Activated CD4-positive, alpha-beta T cell treated with anti-CD3 and anti-CD28 coated beads, Interleukin-2, amount 50 U/mL, for 24 hours (primary cell): Measurements from ENCODE around the gene MCF2L.
"Not testable (repeated sequence)": the region's sequence is repeated elsewhere in the genome, so short reads cannot be mapped to it uniquely, and the experiment has no call there.

ENCODE experiments used
- DNase-seq, 2 donors: peaks; one replicate each; pipeline ENCODE4 v3.0.0-alpha.2; 2020; ENCODE audit warnings: low read depth in 1 of 2, low spot score in 1 of 2

Gene MCF2L

DNA sequence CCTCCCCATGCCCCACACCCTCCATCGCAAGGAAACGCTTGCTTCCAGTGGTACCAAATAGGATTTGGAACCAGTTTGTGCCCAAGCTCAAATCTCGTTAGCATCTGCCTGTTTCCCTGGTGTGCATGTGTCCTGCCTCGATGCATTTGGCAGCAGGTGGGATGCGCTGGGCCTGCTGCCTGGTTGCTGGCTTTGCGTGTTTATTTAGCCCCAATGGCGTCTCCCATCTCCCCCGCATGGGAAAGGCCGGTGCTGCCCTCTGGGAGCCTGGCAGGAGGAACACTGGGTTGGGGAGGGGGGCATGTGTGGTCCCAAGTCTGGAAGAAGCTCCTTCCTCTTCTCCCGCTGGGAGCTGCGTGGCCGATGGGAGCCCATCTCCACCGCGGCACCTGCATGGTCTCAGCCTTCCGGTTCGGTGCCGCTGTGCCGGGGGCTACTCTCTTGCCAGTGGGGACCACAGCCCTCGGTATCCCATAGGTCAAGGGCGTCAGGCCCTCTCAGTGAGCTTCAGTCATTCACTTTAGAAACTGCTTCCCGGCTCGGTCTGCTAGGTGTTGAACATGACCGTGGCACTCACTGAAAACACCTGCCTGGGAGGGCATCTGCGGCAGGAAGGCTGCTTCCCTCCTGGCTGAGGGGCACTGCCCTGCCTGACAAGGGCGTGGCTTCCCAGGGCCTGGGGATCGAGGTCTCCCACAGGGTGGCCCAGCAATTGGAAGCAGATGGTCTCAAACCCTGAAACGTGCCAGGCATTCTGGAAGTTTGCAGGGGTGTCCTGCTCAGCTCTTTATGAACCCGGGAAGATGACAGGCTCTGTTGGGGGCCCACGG, 124.8 kb downstream of the MCF2L start:
- DNase-seq, result no peak

DNA sequence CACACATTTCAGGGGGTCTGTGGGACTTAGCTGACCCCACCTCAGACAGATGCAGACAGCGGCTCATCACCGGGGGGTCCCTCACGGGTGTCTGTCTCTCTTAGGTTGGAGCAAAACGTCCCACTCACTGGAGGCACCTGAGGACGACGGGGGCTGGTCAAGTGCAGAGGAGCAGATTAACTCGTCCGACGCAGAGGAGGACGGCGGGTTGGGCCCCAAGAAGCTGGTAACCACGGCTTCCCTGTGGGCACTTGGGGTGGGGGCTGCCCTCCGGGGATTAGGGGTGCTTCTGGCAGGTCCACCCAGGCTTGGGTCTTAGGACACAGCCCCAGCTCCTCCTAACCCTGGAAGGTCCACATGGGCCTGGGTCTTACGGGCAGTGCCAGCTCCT, 125.4 kb downstream of the MCF2L start:
- DNase-seq, result no peak

DNA sequence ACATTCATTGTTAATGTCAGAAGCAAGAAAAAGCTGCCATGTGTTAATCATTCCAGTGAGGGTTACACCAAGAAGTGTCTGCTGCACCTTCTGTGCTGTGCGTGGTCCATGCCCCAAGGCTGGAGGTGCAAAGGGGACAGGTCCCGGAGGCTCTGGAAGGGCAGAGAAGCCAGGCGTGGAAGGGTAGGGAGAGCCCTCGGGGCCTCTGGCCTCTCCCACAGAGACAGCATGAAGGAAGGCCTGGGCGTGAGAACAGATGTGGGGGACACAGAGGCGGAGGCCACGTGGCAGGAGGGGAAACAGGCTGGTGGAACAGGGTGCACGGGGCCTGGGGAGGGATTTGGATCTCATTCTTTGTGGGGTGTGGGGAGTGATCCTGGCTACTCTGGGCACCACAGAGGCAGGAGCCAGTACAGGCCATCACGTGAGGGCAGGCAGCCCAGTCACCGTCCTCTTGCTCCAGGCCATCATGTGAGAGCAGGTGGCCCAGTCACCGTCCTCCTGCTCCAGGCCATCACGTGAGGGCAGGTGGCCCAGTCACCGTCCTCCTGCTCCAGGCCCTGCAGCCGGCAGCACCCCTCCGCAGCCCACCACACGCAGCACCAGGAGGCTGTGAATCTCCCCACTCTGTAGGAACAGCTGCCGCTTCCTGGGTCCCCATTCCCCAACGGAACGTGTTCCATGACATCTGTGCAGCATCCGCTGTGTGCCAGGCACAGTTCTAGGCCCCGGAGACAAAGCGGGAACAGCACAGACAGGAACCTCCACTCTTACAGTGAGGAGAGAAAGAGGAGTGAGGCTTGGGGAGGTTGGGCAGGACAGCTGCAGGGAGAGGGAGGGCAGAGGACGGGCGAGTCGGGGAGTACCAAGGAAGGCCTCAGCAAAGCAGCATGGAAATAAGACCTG, 126.4 kb downstream of the MCF2L start:
- DNase-seq, result no peak

DNA sequence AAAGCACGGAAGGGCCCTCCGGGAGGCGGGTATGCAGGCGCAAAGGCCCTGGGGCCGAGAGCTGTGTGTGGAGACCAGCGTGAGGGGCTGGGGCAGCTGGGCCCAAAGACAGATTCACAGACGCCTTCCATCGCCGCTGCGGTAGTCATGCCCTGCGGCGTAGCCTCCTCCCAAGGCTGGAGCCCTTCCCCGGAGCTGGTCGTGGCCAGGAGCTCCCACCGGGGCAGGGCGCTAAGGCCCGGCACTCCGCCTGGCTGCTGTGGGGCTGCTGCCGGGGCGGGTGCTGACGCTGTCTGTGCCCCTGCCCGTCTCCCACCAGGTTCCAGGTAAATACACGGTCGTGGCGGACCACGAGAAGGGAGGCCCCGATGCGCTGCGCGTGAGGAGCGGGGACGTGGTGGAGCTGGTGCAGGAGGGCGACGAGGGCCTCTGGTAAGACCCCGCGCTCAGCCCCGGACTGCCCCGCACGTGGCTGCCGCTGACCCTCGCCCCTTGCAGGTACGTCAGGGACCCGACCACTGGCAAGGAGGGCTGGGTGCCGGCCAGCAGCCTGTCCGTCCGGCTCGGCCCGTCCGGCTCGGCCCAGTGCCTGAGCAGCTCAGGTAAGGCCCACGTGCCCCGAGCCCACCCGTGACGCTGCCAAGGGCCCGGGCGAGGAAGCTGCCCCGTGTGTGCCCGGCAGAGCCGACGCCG, 127.2 kb downstream of the MCF2L start:
- DNase-seq, result no peak

DNA sequence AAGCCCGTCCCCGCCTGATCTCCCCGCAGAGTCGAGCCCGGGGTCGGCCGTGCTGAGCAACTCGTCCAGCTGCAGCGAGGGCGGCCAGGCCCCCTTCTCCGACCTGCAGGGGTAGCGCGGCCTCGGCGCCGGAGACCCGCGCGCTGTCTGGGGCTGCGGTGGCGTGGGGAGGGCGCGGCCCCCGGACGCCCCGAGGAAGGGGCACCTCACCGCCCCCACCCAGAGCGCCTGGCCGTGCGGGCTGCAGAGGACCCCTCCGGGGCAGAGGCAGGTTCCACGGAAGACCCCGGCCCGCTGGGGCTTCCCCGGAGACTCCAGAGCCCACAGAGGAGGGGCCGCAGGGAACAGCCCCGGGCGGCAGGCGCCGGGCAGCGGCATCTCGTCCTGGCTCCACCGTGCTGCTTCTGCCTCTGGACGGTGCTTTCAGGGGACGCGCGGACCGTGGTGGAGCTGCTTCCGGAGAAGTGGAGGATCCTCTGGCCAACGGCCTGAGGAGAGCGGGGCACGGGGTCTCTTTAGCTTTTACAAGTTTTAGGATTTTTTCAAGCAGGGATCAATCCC, 127.8 kb downstream of the MCF2L start:
- DNase-seq, result no peak

DNA sequence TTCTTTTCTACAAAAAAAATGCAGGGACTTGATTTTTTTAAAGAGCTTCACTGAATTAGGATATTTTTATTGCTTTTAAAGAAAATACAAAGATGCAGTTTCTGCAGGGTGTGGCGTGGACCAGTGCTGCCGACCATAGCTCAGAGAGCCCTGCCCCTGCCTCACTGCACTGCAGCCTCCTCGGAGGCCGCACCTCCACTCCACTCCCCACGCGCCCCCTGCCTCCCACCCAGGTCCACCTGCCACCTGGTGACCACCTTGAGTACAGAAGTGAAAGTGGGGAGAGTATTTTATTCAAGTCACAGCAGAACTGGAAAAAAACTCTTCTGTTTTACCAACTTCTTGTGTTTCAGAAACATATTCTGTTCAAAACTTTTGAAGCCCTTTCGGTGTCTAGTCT, 128.6 kb downstream of the MCF2L start:
- DNase-seq, result no peak

DNA sequence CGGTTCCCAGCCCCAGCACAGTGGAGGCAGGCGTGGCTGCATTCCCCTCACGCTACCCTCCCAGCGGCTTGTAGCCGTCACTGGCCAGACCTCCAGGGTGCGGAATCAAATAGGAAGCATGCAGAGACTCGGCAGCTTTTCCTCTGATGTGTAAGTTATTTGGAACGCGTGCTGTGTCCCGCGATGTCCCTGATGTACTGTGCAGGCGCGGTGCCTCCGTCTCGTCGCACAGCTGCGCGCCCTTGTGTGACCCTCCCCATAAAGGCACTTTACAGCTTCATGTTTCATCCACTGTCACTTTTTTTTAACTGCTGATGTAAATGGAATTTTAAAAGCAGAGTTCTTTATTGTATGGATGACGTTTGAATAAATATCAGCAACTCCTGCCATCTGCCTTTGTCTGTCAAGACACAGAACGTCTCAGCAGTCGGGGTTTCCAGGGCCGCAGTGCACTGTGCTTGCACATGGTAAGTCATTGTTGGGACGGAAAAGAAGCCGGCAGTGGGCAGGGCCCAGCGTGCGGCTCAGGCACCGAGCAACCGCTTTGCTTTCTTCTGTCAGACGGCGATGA, 129.2 kb downstream of the MCF2L start:
- DNase-seq, result no peak

DNA sequence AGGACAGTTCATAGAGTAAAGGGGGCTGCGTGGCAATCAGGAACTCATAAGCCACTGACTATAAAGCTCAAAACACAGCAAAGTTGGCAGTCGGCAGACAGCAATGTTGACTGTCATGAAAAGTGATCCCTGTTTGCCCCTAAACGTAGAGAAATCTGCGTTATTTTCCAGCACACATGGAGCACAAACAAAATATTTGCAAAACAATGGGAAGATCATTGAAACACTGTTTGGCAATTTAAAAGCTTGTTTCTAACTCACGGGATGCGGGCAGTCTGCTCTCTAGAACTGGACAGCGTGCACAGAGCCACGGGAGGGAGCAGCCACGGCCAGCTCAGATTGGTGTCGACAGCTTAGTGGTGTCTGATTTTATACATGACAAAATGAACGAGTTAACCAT, 130.1 kb downstream of the MCF2L start:
- no peak for DNase-seq

DNA sequence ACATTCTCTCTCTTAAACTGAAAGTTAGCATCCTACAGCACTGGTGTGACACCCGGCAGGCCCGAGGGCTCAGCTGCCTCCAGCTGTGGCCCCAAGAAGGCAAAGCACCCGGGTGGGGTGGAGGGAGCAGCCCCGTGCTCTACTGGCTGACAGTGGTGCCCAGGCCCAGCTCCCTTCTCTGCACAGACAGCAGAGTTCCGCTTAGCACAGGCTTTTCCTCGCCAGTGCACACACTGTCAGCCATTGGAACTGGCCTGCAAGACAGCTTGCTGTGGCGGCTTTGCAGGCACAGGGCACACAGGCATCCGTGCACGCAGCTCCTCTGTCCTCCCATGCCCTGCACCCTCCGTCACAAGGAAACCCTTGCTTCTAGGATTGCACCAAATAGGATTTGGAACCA, 133.3 kb downstream of the MCF2L start:
- DNase-seq, result not testable (repeated sequence)

DNA sequence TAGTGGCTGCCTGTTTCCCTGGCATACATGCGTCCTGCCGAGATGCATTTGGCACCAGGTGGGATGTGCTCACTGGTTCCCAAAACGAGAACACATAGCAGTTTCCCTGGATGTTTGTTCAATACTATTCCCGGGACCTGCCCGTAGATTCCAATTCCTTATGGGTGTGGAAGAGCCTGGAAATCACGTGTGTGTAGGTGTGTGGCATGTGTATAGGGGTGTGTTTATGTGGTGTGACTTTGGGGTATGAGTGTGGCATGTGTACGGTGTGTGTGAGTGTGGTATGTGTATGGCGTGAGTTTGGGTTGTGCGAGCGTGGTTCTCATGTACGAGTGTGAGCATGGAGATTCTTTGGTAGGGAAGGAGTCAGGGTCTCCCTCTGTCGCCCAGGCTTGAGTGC, 133.7 kb downstream of the MCF2L start:
- no peak for DNase-seq

DNA sequence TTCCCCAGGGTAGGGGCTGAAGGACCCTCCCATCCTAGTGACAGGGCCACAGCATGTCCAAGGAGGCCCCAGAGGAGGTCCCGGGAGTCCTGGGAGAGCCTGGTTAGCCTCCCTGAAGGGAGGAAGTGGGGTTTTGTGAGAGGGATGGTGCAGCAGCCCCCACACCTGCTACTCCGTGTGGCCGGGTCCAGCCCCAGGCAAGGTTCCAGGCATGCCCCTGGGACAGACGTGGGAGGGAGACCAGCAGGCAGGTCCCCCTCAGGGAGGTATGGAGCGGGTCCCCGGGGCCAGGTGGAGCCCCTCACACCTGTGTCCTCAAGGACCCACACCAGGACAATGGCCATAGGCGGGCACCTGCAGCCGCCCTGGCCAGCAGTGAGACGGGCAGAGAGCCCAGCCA, 134.6 kb downstream of the MCF2L start:
- no peak for DNase-seq

DNA sequence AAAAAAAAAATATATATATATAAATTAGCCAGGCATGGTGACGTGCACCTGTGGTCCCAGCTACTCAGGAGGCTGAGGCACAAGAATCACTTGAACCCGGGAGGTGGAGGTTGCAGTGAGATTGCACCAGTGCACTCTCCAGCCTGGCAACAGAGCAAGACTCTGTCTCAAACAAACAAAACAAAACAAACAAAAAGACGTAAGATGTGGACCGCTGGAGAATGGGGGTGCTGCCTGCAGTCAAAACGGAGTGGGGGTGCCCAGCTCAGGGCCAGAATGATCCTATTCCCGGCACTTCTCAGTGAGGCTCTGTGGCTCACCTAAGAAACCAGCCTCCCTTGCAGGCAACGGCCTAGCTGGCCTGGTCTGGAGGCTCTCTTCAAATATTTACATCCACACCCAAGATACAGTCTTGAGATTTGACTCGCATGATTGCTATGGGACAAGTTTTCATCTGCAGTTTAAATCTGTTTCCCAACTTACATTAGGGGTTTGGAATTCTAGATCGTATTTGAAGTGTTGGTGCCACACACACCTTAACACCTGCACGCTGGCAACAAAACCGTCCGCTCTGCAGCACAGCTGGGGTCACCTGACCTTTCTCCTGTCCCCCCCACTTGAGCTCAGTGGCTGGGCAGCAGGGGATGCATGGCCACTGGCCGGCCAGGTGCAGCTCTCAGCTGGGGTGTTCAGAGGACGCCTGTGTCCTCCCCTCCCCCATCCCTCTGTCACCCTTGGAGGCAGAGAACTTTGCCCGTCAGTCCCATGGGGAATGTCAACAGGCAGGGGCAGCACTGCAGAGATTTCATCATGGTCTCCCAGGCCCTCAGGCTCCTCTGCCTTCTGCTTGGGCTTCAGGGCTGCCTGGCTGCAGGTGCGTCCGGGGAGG, 136.3 kb downstream of the MCF2L start, which contains the start of gene F7:
Gene F7, plus strand, starts transcription at position 760 of the 889 bp plus-strand sequence. Its CDS starts 51 bp downstream, at position 811.
- DNase-seq, result no peak

DNA sequence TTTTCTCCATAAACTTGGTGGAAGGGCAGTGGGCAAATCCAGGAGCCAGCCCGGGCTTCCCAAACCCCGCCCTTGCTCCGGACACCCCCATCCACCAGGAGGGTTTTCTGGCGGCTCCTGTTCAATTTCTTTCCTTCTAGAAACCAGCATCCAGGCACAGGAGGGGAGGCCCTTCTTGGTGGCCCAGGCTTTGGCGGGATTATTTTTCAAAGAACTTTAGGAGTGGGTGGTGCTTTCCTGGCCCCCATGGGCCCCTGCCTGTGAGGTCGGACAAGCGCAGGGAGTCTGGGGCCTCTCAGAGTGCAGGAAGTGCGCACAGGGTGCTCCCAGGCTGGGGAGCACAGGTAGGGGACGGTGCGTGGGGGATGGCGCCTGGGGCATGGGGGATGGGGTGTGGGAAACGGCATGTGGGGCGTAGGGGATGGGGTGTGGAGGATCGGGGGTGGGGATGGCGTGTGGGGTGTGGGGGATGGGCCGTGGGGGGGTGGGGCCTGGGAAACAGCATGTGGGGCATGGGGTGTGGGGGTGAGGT, 137.0 kb downstream of the MCF2L start:
- no peak for DNase-seq

DNA sequence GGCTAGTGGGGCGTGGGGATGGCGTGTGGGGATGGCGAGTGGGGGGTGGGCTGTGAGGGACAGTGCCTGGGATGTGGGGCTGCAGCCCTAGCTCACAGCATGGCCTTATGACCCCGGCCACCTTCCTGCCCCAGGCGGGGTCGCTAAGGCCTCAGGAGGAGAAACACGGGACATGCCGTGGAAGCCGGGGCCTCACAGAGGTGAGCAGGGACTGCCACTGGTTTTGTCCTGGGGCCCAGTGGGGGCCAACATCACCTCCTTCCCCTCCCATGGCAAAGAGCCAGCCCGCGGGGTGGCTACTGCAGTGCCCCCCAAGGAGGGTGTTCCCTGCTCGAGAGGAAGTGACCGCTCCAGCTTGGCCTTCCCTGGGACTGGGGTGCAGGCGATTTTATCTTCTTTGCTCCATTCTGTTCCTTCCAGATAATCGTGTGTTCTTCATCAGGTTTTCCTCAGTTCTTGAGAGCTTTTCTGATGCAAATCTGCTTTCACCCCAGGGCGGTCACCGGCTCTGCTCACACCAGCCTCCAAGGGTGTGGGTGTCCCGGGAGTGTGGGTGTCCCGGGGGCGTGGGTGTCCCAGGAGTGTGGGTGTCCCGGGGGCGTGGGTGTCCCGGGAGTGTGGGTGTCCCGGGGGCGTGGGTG, 137.8 kb downstream of the MCF2L start:
- DNase-seq, result no peak

DNA sequence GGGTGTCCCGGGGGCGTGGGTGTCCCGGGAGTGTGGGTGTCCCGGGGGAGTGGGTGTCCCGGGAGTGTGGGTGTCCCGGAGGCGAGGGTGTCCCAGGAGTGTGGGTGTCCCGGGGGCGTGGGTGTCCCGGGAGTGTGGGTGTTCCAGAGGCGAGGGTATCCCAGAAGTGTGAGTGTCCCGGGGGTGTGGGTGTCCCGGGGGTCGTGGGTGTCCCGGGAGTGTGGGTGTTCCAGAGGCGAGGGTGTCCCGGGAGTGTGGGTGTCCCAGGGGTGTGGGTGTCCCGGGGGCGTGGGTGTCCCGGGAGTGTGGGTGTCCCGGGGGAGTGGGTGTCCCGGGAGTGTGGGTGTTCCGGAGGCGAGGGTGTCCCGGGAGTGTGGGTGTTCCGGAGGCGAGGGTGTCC, 139.5 kb downstream of the MCF2L start:
- DNase-seq, result not testable (repeated sequence)

DNA sequence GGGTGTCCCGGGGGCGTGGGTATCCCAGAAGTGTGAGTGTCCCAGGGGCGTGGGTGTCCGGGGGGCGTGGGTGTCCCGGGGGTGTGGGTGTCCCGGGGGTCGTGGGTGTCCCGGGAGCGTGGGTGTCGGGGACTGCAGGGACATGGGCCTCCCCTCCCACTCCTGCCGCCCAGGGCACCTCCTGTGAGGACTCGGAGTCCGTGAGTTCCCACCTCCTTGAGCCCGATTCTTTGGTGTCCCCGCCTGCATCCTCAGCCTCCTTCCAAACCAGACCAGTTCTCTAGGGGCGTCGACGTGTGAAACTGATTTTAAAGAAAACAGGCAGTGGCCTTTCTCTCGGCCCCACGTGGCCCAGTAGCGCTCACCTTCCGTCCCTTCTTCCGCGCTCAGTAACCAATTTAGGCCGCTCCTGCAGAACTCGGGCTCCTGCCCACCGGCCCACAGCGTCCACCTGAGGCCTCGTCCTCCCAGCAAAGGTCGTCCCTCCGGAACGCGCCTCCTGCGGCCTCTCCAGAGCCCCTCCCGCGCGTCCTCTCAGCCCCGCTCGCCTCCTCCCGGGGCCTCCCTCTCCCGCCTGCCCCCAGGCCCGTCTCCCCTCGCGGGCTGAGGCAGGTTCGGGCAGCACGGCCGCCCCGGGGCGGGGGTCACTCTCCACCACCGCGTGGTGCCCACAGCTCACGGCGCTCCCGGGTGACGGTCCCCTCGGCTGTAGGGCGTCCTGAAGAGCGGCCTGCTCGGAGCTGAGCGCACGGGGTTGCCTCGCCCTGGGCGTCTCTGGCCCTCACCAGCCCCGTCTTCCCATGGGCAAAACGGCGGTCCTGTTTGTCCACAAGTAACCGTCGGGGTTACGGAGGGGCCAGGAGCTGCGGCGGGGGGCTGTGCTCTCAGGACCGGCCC, 140.4 kb downstream of the MCF2L start:
- DNase-seq, result no peak

DNA sequence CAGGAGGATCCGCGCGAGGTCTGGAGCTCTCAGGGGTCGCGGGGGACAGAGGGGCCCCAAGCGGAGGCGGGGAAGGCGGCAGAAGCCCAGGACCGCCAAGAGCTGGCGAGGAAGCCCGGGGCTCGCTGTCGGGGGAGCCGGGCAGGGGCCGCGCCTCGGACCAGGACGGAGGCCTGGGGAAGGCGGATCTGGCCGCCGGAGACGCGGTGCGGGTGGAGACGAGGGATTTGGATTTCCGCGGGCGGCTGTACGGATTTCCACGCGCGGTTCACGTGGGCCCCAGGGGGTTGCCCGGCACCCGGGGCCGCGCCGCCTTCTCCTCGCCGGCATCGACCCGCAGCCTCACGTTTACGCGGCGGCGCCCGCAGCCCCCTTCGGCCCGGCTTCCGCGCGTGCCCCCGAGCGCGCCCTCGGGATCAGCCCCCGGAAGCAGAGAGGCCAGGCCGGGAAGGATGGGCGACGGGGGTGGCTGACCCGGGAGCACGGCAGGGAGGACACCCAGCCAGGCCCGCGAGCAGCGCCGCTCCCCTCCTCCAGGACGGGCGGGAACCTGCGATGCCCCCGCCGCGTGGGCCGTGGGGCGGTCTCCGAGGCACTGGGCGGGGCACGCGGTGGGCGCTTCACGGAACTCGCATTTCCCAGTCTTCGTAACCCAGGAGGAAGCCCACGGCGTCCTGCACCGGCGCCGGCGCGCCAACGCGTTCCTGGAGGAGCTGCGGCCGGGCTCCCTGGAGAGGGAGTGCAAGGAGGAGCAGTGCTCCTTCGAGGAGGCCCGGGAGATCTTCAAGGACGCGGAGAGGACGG, 141.2 kb downstream of the MCF2L start:
- DNase-seq, result no peak
